Spleen (tissue), 11 donors: ENCODE results near the gene MAST2. TPM values are rescaled to one million over a fixed set of nuclear protein-coding genes. Genes with fewer than 3 reads are reported as not detected.
"Not testable (repeated sequence)": the region's sequence is repeated elsewhere in the genome, so short reads cannot be mapped to it uniquely, and the experiment has no call there.

Experiments used
- DNase-seq: peaks from one replicate; pipeline ENCODE4 v3.0.0-alpha.2; 2020
- H3K27ac ChIP-seq, 8 donors: fragments of 200-600 bp; sonication (generic) in 7 of 8; 1 replicate in 4 of 8; 2 replicates in 4 of 8; pipeline versions ENCODE4 v1.5.0 to v1.8.0; 2016 to 2021; ENCODE audit warnings: inconsistent platforms in 4 of 8, mild to moderate bottlenecking in 4 of 8, moderate library complexity in 1 of 8
- H3K27me3 ChIP-seq, 7 donors: fragments of 200-600 bp; sonication (generic) in 6 of 7; replicated peaks in 1 of 7; 1 replicate in 4 of 7; 2 replicates in 3 of 7; pipeline versions ENCODE4 v1.5.0 to v1.8.0; 2016 to 2021; ENCODE audit warnings: inconsistent platforms in 3 of 7, mild to moderate bottlenecking in 1 of 7
- H3K36me3 ChIP-seq, 6 donors: fragments of 200-600 bp; sonication (generic) in 5 of 6; 1 replicate in 4 of 6; 2 replicates in 2 of 6; pipeline versions ENCODE4 v1.5.0 to v1.8.0; 2016 to 2021; ENCODE audit warnings: inconsistent platforms in 2 of 6
- H3K4me1 ChIP-seq, 6 donors: fragments of 200-600 bp; sonication (generic) in 5 of 6; 1 replicate in 3 of 6; 2 replicates in 3 of 6; pipeline versions ENCODE4 v1.5.0 to v1.8.0; 2016 to 2021; ENCODE audit warnings: inconsistent platforms in 3 of 6
- H3K4me3 ChIP-seq, 8 donors: fragments of 200-600 bp; sonication (generic) in 7 of 8; 1 replicate in 4 of 8; 2 replicates in 4 of 8; pipeline versions ENCODE4 v1.5.0 to v1.8.0; 2016 to 2021; ENCODE audit warnings: inconsistent platforms in 4 of 8, mild to moderate bottlenecking in 4 of 8, moderate library complexity in 2 of 8
- H3K9me3 ChIP-seq, 8 donors: fragments of 200-600 bp; sonication (generic) in 7 of 8; 1 replicate in 4 of 8; 2 replicates in 4 of 8; pipeline versions ENCODE4 v1.5.0 to v1.8.0; 2016 to 2021; ENCODE audit warnings: inconsistent platforms in 4 of 8
- POLR2A ChIP-seq, 3 donors: fragments of 450-650 bp; IDR thresholded peaks; one replicate each; pipeline ENCODE4 v1.5.1; 2017; ENCODE audit warnings: antibody characterized with exemption in 3 of 3, mild to moderate bottlenecking in 1 of 3
- POLR2AphosphoS5 ChIP-seq, 3 donors: sonication (generic); formaldehyde crosslinking; IDR thresholded peaks; one replicate each; pipeline ENCODE4 v1.5.1; 2017; ENCODE audit warnings: antibody characterized with exemption in 3 of 3
- WGBS, 5 donors: extraction: QIAGEN DNeasy Blood & Tissue Kit in 3 of 5; methylation state at CpG; one replicate each; pipeline versions ENCODE4 v1.1.5 to v1.1.7; 2013 to 2018; 5-methylcytosine and 5-hydroxymethylcytosine counted together
- intact Hi-C: fragments of 100-400 bp; cut with DNase I; formaldehyde crosslinking; loops from one replicate; pipeline ENCODE4 v1.15.0; 2023; ENCODE audit warnings: low total_unique reads
- polyA plus RNA-seq, 3 donors: library from polyadenylated mRNA; stranded (reverse); fragments of 200-250 nt; gene quantifications; one replicate each; pipeline ENCODE4 v1.2.1, GENCODE V29; 2013
- total RNA-seq, 7 donors: library from RNA; depleted of rRNA in 3 of 7; stranded (reverse); fragments of >200 nt in 3 of 7; fragmentation: NEBNext Ultra II Directional in 4 of 7; extraction: Animal tissue kit (Norgen Biotek cat#: 25700) in 4 of 7; gene quantifications; one replicate each; pipeline versions ENCODE4 v1.1.0 to v1.2.1, GENCODE V29; 2016 to 2021
- TF ChIP-seq, protein P1 (sequence below), 11 experiments: fragments of 200-600 bp in 7 of 11; fragments of 450-650 bp in 4 of 11; sonication (generic) in 4 of 11; IDR thresholded peaks in 8 of 11; conservative IDR thresholded peaks in 3 of 11; 1 replicate in 7 of 11; 2 replicates in 4 of 11; pipeline versions ENCODE4 v1.4.0 to v1.8.0; 2016 to 2021; ENCODE audit warnings: antibody characterized with exemption in 11 of 11, inconsistent platforms in 4 of 11, mild to moderate bottlenecking in 1 of 11
- donor health status: healthy with polysubstance abuse.
- donor health status: DM: no; HTN: no; CAD: no; lungs with moderate emphysema.
- donor health status: DM: no; HTN: no; CAD: no.
- donor health status: Bipolar disorder and iron deficiency.
- donor health status: healthy.
- donor health status: DM: no; HTN: no; CAD: no.
- donor health status: DM: yes; HTN: yes; CAD: no.

The MAST2 gene
- total and polyA plus RNA-seq, 10 donors = 3.6 to 19.4 (median 12.9) TPM

GRCh38 chr1:45870500-45870899 lies 67.1 kb downstream of the MAST2 start:
- Histone ChIP-seq H3K4me3 (no peak overlapping the region), H3K36me3 (no peaks in the 10 kb centered on the region), H3K27me3 (no peaks in the 10 kb centered on the region), H3K4me1 (no peaks in the 10 kb centered on the region), H3K27ac (no peak overlapping the region), H3K9me3 (no peaks in the 10 kb centered on the region)
- no peak for TF ChIP-seq POLR2A (IDR thresholded peaks at IDR 0.05)
- 96 to 100% (median 98%) methylated on average over 6 of the region's 6 CpGs for WGBS, 5 donors
- no peak for DNase-seq
- intact Hi-C loops = no loop called here

GRCh38 chr1:45872173-45872801 lies 68.9 kb downstream of the MAST2 start:
- H3K4me3 ChIP-seq, H3K27me3 ChIP-seq, intact Hi-C loops, DNase-seq, H3K4me1 ChIP-seq, H3K9me3 ChIP-seq, H3K27ac ChIP-seq, H3K36me3 ChIP-seq: not testable (repeated sequence)
- WGBS, 5 donors = 90 to 98% (median 96%) methylated on average over 14 of the region's 14 CpGs

- H3K27me3 ChIP-seq = peaks cover 0 to 7% (median 0%) of the 10 kb centered on the region in 7 donors
- whole genome bisulfite sequencing, 5 donors = 71 to 80% (median 78%) methylated on average over 2 of the region's 2 CpGs
- no peak overlapping the region for H3K27ac ChIP-seq
- no peak for DNase-seq
- no peak overlapping the region for H3K4me3 ChIP-seq
- no peaks in the 10 kb centered on the region for H3K4me1 ChIP-seq
- no peaks in the 10 kb centered on the region for H3K36me3 ChIP-seq
- intact Hi-C loops = no loop called here
- TF ChIP-seq, protein P1, sequence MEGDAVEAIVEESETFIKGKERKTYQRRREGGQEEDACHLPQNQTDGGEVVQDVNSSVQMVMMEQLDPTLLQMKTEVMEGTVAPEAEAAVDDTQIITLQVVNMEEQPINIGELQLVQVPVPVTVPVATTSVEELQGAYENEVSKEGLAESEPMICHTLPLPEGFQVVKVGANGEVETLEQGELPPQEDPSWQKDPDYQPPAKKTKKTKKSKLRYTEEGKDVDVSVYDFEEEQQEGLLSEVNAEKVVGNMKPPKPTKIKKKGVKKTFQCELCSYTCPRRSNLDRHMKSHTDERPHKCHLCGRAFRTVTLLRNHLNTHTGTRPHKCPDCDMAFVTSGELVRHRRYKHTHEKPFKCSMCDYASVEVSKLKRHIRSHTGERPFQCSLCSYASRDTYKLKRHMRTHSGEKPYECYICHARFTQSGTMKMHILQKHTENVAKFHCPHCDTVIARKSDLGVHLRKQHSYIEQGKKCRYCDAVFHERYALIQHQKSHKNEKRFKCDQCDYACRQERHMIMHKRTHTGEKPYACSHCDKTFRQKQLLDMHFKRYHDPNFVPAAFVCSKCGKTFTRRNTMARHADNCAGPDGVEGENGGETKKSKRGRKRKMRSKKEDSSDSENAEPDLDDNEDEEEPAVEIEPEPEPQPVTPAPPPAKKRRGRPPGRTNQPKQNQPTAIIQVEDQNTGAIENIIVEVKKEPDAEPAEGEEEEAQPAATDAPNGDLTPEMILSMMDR (IDR thresholded peaks at IDR 0.05 in 8 of 11, conservative IDR thresholded peaks at IDR 0.05 in 3 of 11) = no peak
- TF ChIP-seq POLR2AphosphoS5 (IDR thresholded peaks at IDR 0.05) (no peak), POLR2A (IDR thresholded peaks at IDR 0.05) (no peak)
- H3K9me3 ChIP-seq = no peaks in the 10 kb centered on the region
Measured at GRCh38 chr1:45876000-45876617, 72.7 kb downstream of the MAST2 start.

DNA sequence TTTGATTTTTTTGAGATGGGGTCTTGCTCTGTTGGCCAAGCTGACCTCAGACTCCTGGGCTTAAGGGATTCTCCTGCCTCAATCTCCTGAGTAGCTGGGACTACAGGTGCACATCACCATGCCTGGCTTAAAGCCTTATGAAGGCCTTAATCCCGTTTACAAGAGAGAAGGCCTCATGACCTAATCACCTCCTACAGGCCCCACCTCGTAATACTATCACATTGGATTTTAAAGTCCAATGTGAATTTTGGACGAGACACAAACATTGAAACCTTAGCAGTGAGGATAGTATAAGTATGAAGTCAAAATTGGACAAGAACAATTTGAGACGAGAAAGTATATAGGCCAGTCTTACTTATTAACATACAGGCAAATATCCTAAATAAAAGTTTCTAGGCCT lies 73.9 kb downstream of the MAST2 start:
- 92 to 98% (median 94%) methylated on average over 4 of the region's 4 CpGs for WGBS, 5 donors
- no peak for DNase-seq
- Histone ChIP-seq H3K4me1 (no peaks in the 10 kb centered on the region), H3K9me3 (no peaks in the 10 kb centered on the region), H3K36me3 (no peaks in the 10 kb centered on the region), H3K4me3 (no peak overlapping the region), H3K27me3 (peaks cover 0 to 7% (median 0%) of the 10 kb centered on the region in 7 donors), H3K27ac (no peak overlapping the region)
- TF ChIP-seq POLR2AphosphoS5 (IDR thresholded peaks at IDR 0.05) (no peak), POLR2A (IDR thresholded peaks at IDR 0.05) (no peak)
- TF ChIP-seq, protein P1 (IDR thresholded peaks at IDR 0.05 in 8 of 11, conservative IDR thresholded peaks at IDR 0.05 in 3 of 11) = no peak
- intact Hi-C loops = no loop called here

DNA sequence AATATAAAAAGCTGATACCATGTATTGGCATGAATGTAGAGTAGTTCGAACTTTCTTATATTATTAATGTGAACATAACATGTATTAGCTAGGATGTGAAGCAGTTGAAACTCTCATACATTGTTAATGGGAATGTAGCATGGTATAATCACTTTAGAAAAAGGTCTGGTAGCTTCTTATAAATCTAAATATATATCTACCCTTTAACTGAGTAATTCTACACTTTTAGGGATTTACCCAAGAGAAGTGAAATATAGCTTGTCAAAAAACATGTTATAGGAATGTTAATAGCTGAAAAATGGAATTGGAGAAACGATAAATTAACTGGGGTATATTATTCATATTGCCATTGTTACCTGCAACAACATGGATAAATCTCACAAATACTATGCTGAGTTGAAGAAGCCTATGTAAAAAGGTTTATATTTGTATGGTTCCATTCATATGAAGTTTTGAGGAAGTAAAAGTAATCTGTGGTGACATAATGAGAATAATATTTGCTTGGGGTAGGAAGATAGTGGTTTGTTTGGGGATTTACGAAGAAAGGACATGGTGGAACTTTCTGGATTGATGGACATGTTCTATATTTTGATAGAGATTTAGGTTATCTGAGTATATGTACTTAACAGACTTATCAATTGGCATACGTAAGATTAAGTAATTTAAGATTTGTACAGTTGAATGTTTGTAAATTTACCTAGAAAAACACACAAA lies 76.6 kb downstream of the MAST2 start:
- Histone ChIP-seq H3K9me3 (no peaks in the 10 kb centered on the region), H3K4me3 (no peak overlapping the region), H3K4me1 (no peaks in the 10 kb centered on the region), H3K27ac (no peak overlapping the region), H3K27me3 (peaks cover 0 to 7% (median 0%) of the 10 kb centered on the region in 7 donors), H3K36me3 (no peaks in the 10 kb centered on the region)
- no peak for DNase-seq
- TF ChIP-seq, protein P1 (IDR thresholded peaks at IDR 0.05 in 8 of 11, conservative IDR thresholded peaks at IDR 0.05 in 3 of 11) = no peak
- TF ChIP-seq POLR2AphosphoS5 (IDR thresholded peaks at IDR 0.05) (no peak), POLR2A (IDR thresholded peaks at IDR 0.05) (no peak)
- intact Hi-C loops = no loop called here
- WGBS, 5 donors = 76 to 88% (median 82%) methylated on average over 4 of the region's 4 CpGs
